Transverse colon (tissue), 4 donors: ENCODE results near the gene NISCH. TPM values are rescaled to one million over a fixed set of nuclear protein-coding genes. Genes with fewer than 3 reads are reported as not detected.

ENCODE experiments used
- DNase-seq: peaks from one replicate; pipeline ENCODE4 v3.0.0-alpha.2; 2019
- H3K27ac ChIP-seq, 4 donors: fragments of 200-600 bp; sonication (generic); 2 replicates each; pipeline ENCODE4 v1.5.1; 2016 to 2018; ENCODE audit warnings: inconsistent platforms in 4 of 4
- H3K27me3 ChIP-seq: fragments of 200-600 bp; sonication (generic); 2 replicates; pipeline ENCODE4 v1.5.1; 2017; ENCODE audit warnings: inconsistent platforms
- H3K36me3 ChIP-seq, 4 donors: fragments of 200-600 bp; sonication (generic); 2 replicates each; pipeline ENCODE4 v1.5.1; 2017 to 2019; ENCODE audit warnings: inconsistent platforms in 4 of 4
- H3K4me1 ChIP-seq, 4 donors: fragments of 200-600 bp; sonication (generic); 2 replicates each; pipeline ENCODE4 v1.5.1; 2017 to 2020; ENCODE audit warnings: inconsistent platforms in 4 of 4
- H3K4me3 ChIP-seq, 4 donors: fragments of 200-600 bp; sonication (generic); 1 replicate in 1 of 4; 2 replicates in 3 of 4; pipeline versions ENCODE4 v1.5.1 to v1.6.1; 2017 to 2019; ENCODE audit warnings: inconsistent platforms in 4 of 4
- H3K9me3 ChIP-seq, 2 donors: fragments of 200-600 bp; sonication (generic); 2 replicates each; pipeline ENCODE4 v1.5.1; 2017 to 2019; ENCODE audit warnings: inconsistent platforms in 2 of 2
- EP300 ChIP-seq: sonication (generic); formaldehyde crosslinking; IDR thresholded peaks from one replicate; pipeline ENCODE4 v1.6.1; 2017; ENCODE audit warnings: antibody characterized with exemption, low read depth
- POLR2A ChIP-seq: fragments of 450-650 bp; IDR thresholded peaks from one replicate; pipeline ENCODE4 v1.6.1; 2016; ENCODE audit warnings: antibody characterized with exemption, mild to moderate bottlenecking, moderate library complexity
- POLR2AphosphoS5 ChIP-seq, 3 donors: sonication (generic); formaldehyde crosslinking; IDR thresholded peaks; one replicate each; pipeline ENCODE4 v1.6.1; 2016; ENCODE audit warnings: antibody characterized with exemption in 3 of 3
- WGBS, 2 donors: methylation state at CpG; one replicate each; pipeline ENCODE4 v1.1.5; 2018; ENCODE audit warnings: low coverage in 1 of 2; 5-methylcytosine and 5-hydroxymethylcytosine counted together
- in situ Hi-C, 4 donors: fragments of 200-750 bp; cut with MboI; loops; one replicate each; pipeline versions ENCODE4 v1.15.0 to v1.15.1; 2017; ENCODE audit warnings: low sequenced_read_pairs in 3 of 4, low pct_ligation_motif_present in 1 of 4, low pct_unique_long_range_greater_than_20kb in 1 of 4
- intact Hi-C: fragments of 100-400 bp; cut with DNase I; formaldehyde crosslinking; loops from one replicate; pipeline ENCODE4 v1.15.1; 2023; ENCODE audit warnings: low total_unique reads
- total RNA-seq, 4 donors: library from RNA; depleted of rRNA; stranded (reverse); fragments of >200 nt; gene quantifications; one replicate each; pipeline ENCODE4 v1.1.0, GENCODE V29; 2016
- TF ChIP-seq, protein P1 (sequence below), 5 experiments: fragments of 200-600 bp in 3 of 5; fragments of 450-650 bp in 2 of 5; sonication (generic) in 3 of 5; IDR thresholded peaks; 1 replicate in 2 of 5; 2 replicates in 3 of 5; pipeline ENCODE4 v1.5.1; 2016 to 2017; ENCODE audit warnings: antibody characterized with exemption in 5 of 5, inconsistent platforms in 3 of 5, mild to moderate bottlenecking in 2 of 5, moderate library complexity in 1 of 5

The NISCH gene
- total RNA-seq, 4 donors from 2014 or later, result 72.0 to 137 (median 98.6) TPM

DNA sequence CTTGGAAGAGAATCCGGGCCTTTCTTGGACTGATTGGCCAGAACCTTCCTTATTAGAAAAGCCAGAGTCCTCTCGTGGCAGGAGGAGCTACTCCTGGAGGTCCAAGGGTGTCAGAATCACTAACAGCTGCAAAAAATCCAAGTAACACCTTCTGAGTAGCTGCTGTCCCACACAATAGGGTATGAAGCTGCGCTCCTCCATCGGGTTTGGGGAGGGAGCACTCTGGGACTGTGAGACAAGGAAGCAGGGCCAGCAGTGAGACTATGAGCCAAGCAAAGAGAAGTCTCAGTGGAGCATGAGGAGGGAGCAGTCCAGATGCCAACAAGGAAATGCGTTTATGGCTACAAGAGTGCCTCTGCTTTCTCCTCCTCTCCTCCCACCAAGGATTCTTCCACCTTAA is 32.2 kb upstream of the NISCH start:
- Histone ChIP-seq H3K27ac (no peak overlapping the region), H3K4me3 (no peak overlapping the region), H3K36me3 (peaks cover 0 to 5% (median 0%) of the 10 kb centered on the region in 4 donors), H3K9me3 (no peaks in the 10 kb centered on the region), H3K27me3 (no peaks in the 10 kb centered on the region), H3K4me1 (no peaks in the 10 kb centered on the region)
- WGBS, 2 donors, result 49 to 57% methylated on average over 3 to 5 of the region's 5 CpGs
- no peak for DNase-seq
- in situ Hi-C loops, result no loop called here
- no peak for TF ChIP-seq POLR2A
- TF ChIP-seq, protein P1, sequence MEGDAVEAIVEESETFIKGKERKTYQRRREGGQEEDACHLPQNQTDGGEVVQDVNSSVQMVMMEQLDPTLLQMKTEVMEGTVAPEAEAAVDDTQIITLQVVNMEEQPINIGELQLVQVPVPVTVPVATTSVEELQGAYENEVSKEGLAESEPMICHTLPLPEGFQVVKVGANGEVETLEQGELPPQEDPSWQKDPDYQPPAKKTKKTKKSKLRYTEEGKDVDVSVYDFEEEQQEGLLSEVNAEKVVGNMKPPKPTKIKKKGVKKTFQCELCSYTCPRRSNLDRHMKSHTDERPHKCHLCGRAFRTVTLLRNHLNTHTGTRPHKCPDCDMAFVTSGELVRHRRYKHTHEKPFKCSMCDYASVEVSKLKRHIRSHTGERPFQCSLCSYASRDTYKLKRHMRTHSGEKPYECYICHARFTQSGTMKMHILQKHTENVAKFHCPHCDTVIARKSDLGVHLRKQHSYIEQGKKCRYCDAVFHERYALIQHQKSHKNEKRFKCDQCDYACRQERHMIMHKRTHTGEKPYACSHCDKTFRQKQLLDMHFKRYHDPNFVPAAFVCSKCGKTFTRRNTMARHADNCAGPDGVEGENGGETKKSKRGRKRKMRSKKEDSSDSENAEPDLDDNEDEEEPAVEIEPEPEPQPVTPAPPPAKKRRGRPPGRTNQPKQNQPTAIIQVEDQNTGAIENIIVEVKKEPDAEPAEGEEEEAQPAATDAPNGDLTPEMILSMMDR (IDR thresholded peaks at IDR 0.05), result no peak
- intact Hi-C loops, result no loop called here

DNA sequence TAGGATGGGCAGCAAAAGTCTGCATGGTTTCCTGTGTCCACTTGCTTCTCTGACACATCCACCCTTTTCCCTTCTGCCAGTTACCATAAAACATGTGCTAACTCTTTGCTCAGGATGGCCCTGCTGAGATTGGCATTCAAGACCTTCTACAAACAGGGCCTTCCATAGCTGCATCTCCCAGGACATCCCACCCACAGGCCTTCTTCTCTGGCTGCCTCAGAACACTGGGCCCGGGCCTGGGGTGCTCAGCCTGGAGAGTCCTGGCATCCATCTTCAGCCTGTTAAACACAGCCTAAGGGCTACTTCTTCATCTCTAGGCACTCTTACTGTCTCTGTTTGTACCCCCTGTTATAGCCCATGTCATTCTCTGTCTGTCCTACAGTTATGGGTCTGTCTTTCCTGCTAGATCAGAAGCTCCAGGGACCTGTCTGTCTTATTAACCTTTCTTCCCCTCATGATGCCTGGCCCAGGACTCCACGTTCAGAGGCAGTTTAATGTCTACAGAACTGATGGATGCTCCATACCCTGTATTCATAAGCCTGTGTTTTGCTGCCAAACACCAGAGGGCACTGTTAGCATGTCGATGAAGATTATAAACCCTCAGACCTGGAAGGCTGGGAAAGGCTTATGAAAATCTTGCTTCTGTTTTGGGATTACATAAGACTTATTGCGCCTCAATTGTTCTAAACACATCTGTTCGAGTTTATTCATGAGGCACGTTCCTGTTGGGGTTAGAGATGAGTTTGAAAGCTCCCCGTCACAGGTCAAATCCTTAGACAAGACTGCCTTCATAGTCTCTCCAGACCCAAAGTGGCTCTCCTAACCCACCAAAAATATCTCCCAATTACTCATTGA is 27.0 kb upstream of the NISCH start:
- no peak for TF ChIP-seq EP300
- TF ChIP-seq, protein P1 (IDR thresholded peaks at IDR 0.05), result peak; percentile 67 to 75 (median 71)
- Histone ChIP-seq H3K4me1 (peaks cover 0 to 3% (median under 1%) of the 10 kb centered on the region in 4 donors), H3K4me3 (no peak overlapping the region), H3K27ac (no peak overlapping the region), H3K36me3 (no peaks in the 10 kb centered on the region), H3K9me3 (no peaks in the 10 kb centered on the region), H3K27me3 (no peaks in the 10 kb centered on the region)
- in situ Hi-C loops (no loop called here), intact Hi-C loops (no loop called here)
- WGBS, 2 donors, result 5 to 15% methylated on average over 3 to 7 of the region's 7 CpGs
- DNase-seq, result peak; percentile 54

DNA sequence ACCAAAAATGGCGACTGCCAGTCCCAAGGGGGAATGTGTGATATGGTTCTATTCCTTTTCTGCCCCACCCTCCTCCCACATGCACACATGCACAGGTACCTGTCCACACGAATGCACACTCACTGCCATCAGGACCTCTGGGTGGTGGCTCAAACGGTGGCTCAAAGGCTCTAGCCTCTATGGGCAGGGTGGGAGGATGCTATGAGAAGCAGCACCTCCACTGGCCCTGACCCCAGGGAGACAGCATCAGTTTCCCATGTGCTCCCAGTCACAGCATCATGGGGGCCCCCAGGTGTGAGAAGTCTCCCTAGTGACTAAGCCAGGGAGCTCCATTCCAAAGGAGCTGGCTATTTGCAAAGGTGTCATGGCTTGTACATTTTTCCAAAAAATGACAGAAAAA is 26.4 kb upstream of the NISCH start:
- Histone ChIP-seq H3K9me3 (no peaks in the 10 kb centered on the region), H3K27ac (no peak overlapping the region), H3K36me3 (no peaks in the 10 kb centered on the region), H3K4me1 (peaks cover 0 to 10% (median 2%) of the 10 kb centered on the region in 4 donors), H3K4me3 (no peak overlapping the region), H3K27me3 (no peaks in the 10 kb centered on the region)
- WGBS, 2 donors, result 34% methylated on average over 3 of the region's 3 CpGs; no CpG with 5 or more reads in 1 of the 2 donors
- no peak for TF ChIP-seq POLR2AphosphoS5 (IDR thresholded peaks at IDR 0.05)
- intact Hi-C loops (no loop called here), in situ Hi-C loops (no loop called here)
- no peak for DNase-seq

DNA sequence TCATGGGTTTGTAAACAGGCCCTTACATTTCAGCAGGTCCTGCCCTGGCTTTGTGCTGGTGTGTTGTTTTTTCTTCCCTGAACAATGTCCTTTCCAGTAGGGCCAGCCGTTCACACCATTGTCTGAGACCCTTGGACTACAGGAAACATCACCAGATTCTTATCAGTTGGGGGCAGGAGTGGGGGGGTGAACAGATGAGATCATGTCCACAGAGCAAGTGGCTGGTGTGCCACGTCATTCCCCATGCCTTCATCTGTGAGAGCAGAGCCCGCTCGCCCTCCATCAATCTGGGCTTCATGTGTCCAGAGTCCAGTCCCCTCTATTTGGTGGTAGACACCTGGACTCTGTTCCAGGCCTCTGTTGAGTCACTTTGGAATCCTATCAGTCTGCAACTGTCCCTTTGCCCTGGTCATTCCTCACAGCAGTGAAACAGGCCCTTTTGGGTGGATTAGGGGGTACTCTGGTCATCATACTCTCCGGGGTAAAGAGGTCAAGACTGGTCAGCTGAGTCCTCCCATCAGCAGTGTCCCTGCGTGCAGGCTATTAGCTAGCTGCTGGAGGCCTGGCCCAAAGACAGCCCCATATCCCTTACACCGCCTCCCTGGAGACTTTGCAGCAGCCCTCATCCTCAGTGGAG is 25.5 kb upstream of the NISCH start:
- TF ChIP-seq POLR2AphosphoS5 (IDR thresholded peaks at IDR 0.05) (no peak), EP300 (no peak), POLR2A (no peak)
- TF ChIP-seq, protein P1 (IDR thresholded peaks at IDR 0.05), result no peak
- in situ Hi-C loops, result no loop called here
- Histone ChIP-seq H3K9me3 (no peaks in the 10 kb centered on the region), H3K4me3 (no peak overlapping the region), H3K27ac (no peak overlapping the region), H3K4me1 (peaks cover 0 to 10% (median 2%) of the 10 kb centered on the region in 4 donors), H3K27me3 (no peaks in the 10 kb centered on the region), H3K36me3 (no peaks in the 10 kb centered on the region)
- no peak for DNase-seq
- intact Hi-C loops, result no loop called here
- WGBS, 2 donors, result 78% methylated on average over 7 of the region's 7 CpGs; no CpG with 5 or more reads in 1 of the 2 donors
